A204.1 (cell line): ENCODE results near the gene RAPGEF4.
"Not testable (repeated sequence)": the region's sequence is repeated elsewhere in the genome, so short reads cannot be mapped to it uniquely, and the experiment has no call there.

Experiments
- FAIRE-seq: peaks from 2 replicates; lab custom pipeline; 2012; peaks lifted over from hg19 to GRCh38; lab: Jason Lieb, UNC

RAPGEF4 gene

GRCh38 chr2:173075056-173075780, 339.6 kb downstream of the RAPGEF4 start:
- FAIRE-seq = no peak

- FAIRE-seq = no peak
Observed at GRCh38 chr2:173075781-173076580, 340.3 kb downstream of the RAPGEF4 start, which contains the start of gene MAP3K20. Gene MAP3K20, plus strand, starts transcription at chr2:173075846. Its CDS starts 15,186 bp downstream, at chr2:173091032.

DNA sequence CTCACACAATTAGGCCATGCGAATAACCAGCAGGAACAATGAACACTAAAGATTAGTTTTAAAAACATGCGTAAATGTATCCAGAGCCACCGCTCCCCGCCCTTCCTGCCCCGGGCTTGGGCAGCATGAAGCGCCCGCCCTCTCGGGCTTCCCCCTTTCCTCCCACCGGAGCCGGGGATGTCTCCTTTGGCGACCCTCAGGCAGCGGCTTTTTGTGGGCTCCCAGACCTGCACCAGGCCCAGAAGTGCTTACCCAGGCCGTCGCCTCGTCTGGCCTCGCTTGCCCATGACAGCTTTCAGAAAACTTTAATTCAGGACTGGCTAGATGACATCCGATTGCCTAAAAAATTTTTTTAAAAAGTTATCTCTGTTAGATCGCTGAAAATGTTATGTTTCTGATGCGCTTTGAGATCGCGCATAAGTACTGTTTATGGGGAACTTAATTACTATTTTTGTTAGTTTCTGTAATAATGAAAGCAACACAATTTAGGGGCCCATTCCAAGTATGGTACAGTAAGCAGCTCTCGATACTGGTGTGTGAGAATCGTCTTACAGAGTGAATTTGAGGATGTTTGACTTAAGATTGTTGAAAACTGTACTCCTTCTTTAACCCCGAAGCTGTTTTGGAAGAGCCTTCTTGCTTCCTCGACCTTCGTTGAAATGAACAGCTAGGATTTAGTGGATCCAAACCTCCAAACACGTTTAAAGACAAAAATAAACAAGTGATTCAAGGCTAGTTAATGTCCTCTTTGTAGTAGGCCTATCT, 341.1 kb downstream of the RAPGEF4 start:
- no peak for FAIRE-seq

DNA sequence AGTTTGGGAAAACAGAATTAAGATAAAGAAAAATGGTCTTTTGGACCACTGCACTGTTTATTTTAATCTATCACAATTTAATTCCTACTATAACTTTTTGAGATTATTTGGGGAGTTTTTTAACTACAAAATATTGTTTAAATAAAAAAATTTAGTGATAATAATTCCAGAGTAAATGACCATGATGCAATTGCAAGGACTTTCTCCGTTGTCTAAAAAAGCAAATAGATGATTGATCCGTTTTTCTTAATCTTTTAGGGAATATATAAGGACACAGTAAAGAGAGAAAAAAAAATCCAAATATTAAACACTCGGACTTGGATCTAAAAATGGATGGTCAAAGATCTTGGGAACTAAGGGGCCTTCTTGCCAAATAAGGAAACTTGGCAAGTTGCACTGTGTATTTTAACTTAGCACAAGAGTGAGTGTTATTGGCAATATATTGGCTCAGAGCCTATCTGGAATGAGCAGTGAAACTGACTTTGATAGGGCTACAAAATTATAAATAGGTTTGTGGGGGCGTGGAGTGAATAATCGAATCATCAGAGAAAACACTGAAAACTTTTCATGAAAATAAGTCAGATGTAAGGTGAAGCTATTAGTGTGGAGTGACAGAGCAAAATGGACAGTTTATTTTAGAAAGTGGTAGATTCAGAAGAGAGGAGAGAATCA, 342.0 kb downstream of the RAPGEF4 start:
- no peak for FAIRE-seq

DNA sequence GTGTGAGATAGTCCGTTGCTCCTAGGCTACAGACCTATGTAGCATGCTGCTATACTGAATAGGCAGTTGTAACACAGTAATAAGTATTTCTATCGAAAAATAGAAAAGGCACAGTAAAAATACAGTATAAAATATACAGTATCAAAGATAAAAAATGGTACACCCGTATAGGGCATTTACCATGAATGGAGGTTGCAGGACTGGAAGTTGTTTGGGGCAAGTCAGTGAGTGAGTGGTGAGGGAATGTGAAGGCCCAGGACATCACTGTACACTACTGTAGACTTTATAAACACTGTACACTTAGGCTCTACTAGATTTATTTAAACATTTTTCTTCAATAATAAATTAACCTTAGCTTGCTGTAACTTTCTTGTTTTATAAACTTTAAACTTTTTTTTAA, 343.5 kb downstream of the RAPGEF4 start:
- no peak for FAIRE-seq

- FAIRE-seq = no peak
Observed at GRCh38 chr2:173079973-173080860, 344.6 kb downstream of the RAPGEF4 start.

- FAIRE-seq = no peak
Observed at GRCh38 chr2:173086518-173087213, 351.0 kb downstream of the RAPGEF4 start.

- no peak for FAIRE-seq
Observed at GRCh38 chr2:173087214-173087581, 351.6 kb downstream of the RAPGEF4 start.

DNA sequence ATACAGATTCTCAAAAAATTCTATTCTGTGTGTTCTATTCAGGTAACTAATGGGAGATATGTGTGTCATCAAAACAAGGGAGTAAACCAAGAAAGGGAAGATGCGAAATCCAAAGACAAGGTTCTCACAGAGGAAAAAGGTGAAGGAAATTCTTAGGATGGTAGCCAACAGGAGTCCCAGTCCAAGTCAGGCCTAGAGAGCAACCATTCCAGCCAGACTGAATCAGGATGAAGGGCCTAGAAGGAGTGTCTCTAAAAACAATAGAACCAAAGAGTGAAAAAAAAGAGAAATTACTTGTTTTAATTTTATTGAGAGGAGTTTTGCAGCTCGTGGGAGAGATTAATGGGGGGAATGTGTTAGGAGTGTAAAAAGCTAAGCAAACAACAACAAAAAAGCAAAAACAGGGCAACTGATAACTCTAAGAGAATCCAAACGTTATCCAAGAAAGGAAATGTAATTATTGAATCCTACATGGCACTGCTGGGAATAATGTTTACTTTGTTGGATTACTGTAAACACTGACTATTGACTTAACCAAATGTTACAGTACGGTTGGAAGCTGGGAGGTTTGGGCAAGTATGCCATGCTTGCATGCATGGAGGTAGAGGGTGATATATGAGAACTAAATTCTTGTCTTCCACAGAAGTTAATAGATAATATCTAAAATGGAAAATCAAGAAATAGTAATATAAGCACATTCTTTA, 352.3 kb downstream of the RAPGEF4 start:
- FAIRE-seq = no peak

GRCh38 chr2:173090276-173090877, 354.7 kb downstream of the RAPGEF4 start:
- no peak for FAIRE-seq

GRCh38 chr2:173090973-173091660, 355.5 kb downstream of the RAPGEF4 start:
- no peak for FAIRE-seq

- no peak for FAIRE-seq
Observed at GRCh38 chr2:173091910-173092309, 356.3 kb downstream of the RAPGEF4 start.

DNA sequence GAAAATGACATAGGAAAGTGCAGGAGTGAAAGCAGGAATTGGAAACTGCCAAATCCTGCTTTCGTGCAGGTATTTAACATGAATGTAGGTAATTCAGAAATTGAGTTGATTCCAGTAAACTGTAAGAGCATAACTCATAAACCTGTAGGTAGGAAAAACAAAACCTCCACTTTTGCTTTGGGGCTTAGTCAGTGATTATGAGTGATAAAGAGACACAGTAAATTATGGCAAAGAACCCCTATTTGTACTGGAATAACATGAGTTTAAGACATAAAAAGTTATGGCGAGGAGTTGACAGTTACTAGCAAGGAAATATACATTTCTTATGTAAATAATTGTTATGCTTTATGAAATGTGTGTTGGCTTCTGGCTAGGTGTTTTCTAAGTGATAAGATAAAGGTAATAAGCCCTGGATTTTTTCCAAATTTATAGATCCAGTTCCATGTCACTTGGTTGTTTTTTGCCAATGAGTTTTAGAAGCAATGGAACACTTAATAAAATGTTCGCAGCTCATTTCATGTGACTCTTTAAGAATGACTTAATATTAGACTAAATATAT, 357.3 kb downstream of the RAPGEF4 start:
- FAIRE-seq = no peak

DNA sequence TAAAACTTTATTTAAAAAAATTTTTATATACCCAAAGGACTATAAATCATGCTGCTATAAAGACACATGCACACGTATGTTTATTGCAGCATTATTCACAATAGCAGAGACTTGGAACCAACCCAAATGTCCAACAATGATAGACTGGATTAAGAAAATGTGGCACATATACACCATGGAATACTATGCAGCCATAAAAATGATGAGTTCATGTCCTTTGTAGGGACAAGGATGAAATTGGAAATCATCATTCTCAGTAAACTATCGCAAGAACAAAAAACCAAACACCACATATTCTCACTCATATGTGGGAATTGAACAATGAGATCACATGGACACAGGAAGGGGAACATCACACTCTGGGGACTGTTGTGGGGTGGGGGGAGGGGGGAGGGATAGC, 358.0 kb downstream of the RAPGEF4 start:
- not testable (repeated sequence) for FAIRE-seq

GRCh38 chr2:173094731-173095130, 359.1 kb downstream of the RAPGEF4 start:
- FAIRE-seq = no peak

DNA sequence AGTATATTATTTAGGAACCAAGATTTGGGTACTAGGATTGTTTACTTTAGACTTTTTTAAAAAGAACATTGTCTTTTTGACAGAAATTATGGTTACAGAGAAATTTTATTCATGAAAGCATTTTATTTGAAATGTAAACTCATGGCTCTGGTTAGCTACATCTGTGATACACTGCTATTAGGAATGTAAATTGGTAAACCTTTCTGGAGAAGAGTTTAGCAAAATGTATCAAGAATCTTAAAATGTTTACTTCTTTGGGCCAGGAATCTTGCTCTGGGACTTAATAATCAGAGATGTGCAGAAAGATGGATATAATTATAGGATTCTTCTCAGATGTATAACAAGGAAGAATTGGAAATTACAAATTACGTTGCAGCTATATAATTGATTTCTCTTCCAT, 359.7 kb downstream of the RAPGEF4 start:
- no peak for FAIRE-seq

- no peak for FAIRE-seq
Observed at GRCh38 chr2:173099271-173099670, 363.6 kb downstream of the RAPGEF4 start.

GRCh38 chr2:173099804-173100203, 364.2 kb downstream of the RAPGEF4 start:
- no peak for FAIRE-seq

GRCh38 chr2:173101687-173102086, 366.0 kb downstream of the RAPGEF4 start:
- FAIRE-seq = no peak
